Keratinocyte (primary cell): ENCODE results near the gene FOXA1. TPM values are rescaled to one million over a fixed set of nuclear protein-coding genes. Genes with fewer than 3 reads are reported as not detected.
"Not testable (repeated sequence)": the region's sequence is repeated elsewhere in the genome, so short reads cannot be mapped to it uniquely, and the experiment has no call there.

ENCODE experiments used
- DNase-seq: peaks from one replicate; pipeline ENCODE4 v3.0.0-alpha.2; 2011; ENCODE audit warnings: low read depth, missing footprints, low spot score
- FAIRE-seq: peaks from 2 replicates; lab custom pipeline; 2011; peaks lifted over from hg19 to GRCh38; lab: Jason Lieb, UNC
- H2AFZ ChIP-seq: 2 replicates; pipeline ENCODE4 v1.6.0; 2012; ENCODE audit warnings: low read length, control low read depth, inconsistent platforms; ENCODE audit not compliant: control insufficient read depth
- H3K27ac ChIP-seq: 2 replicates; pipeline ENCODE4 v1.5.1; 2011; ENCODE audit warnings: low read length; ENCODE audit not compliant: control insufficient read depth, insufficient read depth
- H3K27me3 ChIP-seq: 3 replicates; pipeline ENCODE4 v1.6.0; 2011; ENCODE audit warnings: low read length; ENCODE audit not compliant: control insufficient read depth, insufficient read depth; ENCODE audit errors: extremely low read depth
- H3K36me3 ChIP-seq, 2 experiments: 2 replicates in 1 of 2; 3 replicates in 1 of 2; pipeline ENCODE4 v1.5.1; 2011; ENCODE audit warnings: low read length in 2 of 2, mild to moderate bottlenecking in 1 of 2; ENCODE audit not compliant: control insufficient read depth in 2 of 2, insufficient read depth in 2 of 2; ENCODE audit errors: extremely low read depth in 1 of 2
- H3K4me1 ChIP-seq: 3 replicates; pipeline ENCODE4 v1.5.1; 2011; ENCODE audit warnings: low read length; ENCODE audit not compliant: control insufficient read depth, insufficient read depth; ENCODE audit errors: extremely low read depth
- H3K4me2 ChIP-seq: 3 replicates; pipeline ENCODE4 v1.6.0; 2011; ENCODE audit warnings: low read depth, low read length; ENCODE audit not compliant: control insufficient read depth, insufficient read depth; ENCODE audit errors: extremely low read depth
- H3K4me3 ChIP-seq, 3 experiments: fragments of 200-600 bp in 1 of 3; sonication (generic) in 1 of 3; 2 replicates in 2 of 3; 3 replicates in 1 of 3; pipeline ENCODE4 v1.5.1; 2011 to 2016; ENCODE audit warnings: low read length in 3 of 3, mild to moderate bottlenecking in 3 of 3, control low read depth in 2 of 3, inconsistent platforms in 1 of 3, low read depth in 1 of 3, mixed read lengths in 1 of 3, mixed run types in 1 of 3, moderate library complexity in 1 of 3; ENCODE audit not compliant: control insufficient read depth in 2 of 3, insufficient read depth in 2 of 3; ENCODE audit errors: extremely low read depth in 1 of 3
- H3K79me2 ChIP-seq: 2 replicates; pipeline ENCODE4 v1.6.0; 2012; ENCODE audit warnings: low read length; ENCODE audit not compliant: control insufficient read depth, insufficient read depth
- H3K9ac ChIP-seq: 3 replicates; pipeline ENCODE4 v1.6.0; 2011; ENCODE audit warnings: low read length; ENCODE audit not compliant: control insufficient read depth, insufficient read depth; ENCODE audit errors: extremely low read depth
- H3K9me1 ChIP-seq: 3 replicates; pipeline ENCODE4 v1.6.0; 2011; ENCODE audit warnings: low read length; ENCODE audit not compliant: control insufficient read depth, insufficient read depth; ENCODE audit errors: extremely low read depth
- H3K9me3 ChIP-seq: 2 replicates; pipeline ENCODE4 v1.5.1; 2012; ENCODE audit warnings: low read depth, low read length; ENCODE audit not compliant: control insufficient read depth
- H4K20me1 ChIP-seq: 3 replicates; pipeline ENCODE4 v1.6.0; 2011; ENCODE audit warnings: low read length; ENCODE audit not compliant: control insufficient read depth, insufficient read depth; ENCODE audit errors: extremely low read depth
- CTCF ChIP-seq, 3 experiments: IDR thresholded peaks in 1 of 3; conservative IDR thresholded peaks in 1 of 3; optimal IDR thresholded peaks in 1 of 3; 2 replicates in 2 of 3; 3 replicates in 1 of 3; pipeline versions ENCODE3 to v1.5.1; 2011; ENCODE audit warnings: low read length in 3 of 3, mild to moderate bottlenecking in 3 of 3, moderate library complexity in 2 of 3, control low read depth in 1 of 3, inconsistent platforms in 1 of 3; ENCODE audit not compliant: insufficient read depth in 2 of 3; ENCODE audit errors: extremely low read depth in 1 of 3
- EZH2 ChIP-seq: IDR thresholded peaks from one replicate; pipeline ENCODE4 v1.6.1; 2012; ENCODE audit warnings: inconsistent platforms, mild to moderate bottlenecking, low read length, moderate library complexity
- dilution Hi-C: fragments of 300-500 bp; cut with MboI; formaldehyde crosslinking; loops from one replicate; pipeline ENCODE4 v1.7.0; 2020; ENCODE audit warnings: low sequenced_read_pairs; ENCODE audit not compliant: extremely low pct_ligation_motif_present
- polyA plus RNA-seq, 5 experiments: library from polyadenylated mRNA; depleted of rRNA in 3 of 5; stranded (reverse) in 3 of 5; stranded (forward) in 1 of 5; unstranded in 1 of 5; fragments of >200 nt; gene quantifications; 1 replicate in 1 of 5; 2 replicates in 3 of 5; 3 replicates in 1 of 5; pipeline versions ENCODE4 v1.2.1 to v1.2.3, GENCODE V29; 2011 to 2012; ENCODE audit warnings: missing spikeins in 2 of 5, low read depth in 1 of 5, low replicate concordance in 1 of 5

The FOXA1 gene
- polyA plus RNA-seq, 1 donor (not counting 4 experiments of a cell fraction or from before 2014, with no cell fraction given), result 0.85 TPM

- Histone ChIP-seq H3K27ac (no peak overlapping the region), H2AFZ (no peak overlapping the region), H3K9me3 (no peaks in the 10 kb centered on the region), H3K36me3 (no peaks in the 10 kb centered on the region), H3K27me3 (no peaks in the 10 kb centered on the region), H3K4me3 (no peak overlapping the region), H3K79me2 (no peaks in the 10 kb centered on the region), H3K4me1 (no peaks in the 10 kb centered on the region), H4K20me1 (no peaks in the 10 kb centered on the region), H3K9ac (no peak overlapping the region), H3K4me2 (no peak overlapping the region), H3K9me1 (no peaks in the 10 kb centered on the region)
- DNase-seq (no peak), FAIRE-seq (peak; percentile 39)
- no peak for TF ChIP-seq CTCF (optimal IDR thresholded peaks at IDR 0.05 in 1 of 3, IDR thresholded peaks at IDR 0.05 in 1 of 3, conservative IDR thresholded peaks at IDR 0.05 in 1 of 3; ENCODE audit: extremely low read depth in 1 of 3, insufficient read depth in 2 of 3, low read length in 3 of 3)
- TF ChIP-seq EZH2, result no peak
- dilution Hi-C loops, result no loop called here
Measured at GRCh38 chr14:37559386-37559785, 35.7 kb downstream of the FOXA1 start.

- FAIRE-seq (no peak), DNase-seq (no peak)
- H3K27me3 ChIP-seq, result no peaks in the 10 kb centered on the region
- no peaks in the 10 kb centered on the region for H3K4me1 ChIP-seq
- H2AFZ ChIP-seq, result no peak overlapping the region
- no peaks in the 10 kb centered on the region for H3K9me1 ChIP-seq
- TF ChIP-seq EZH2, result no peak
- no peak for TF ChIP-seq CTCF (optimal IDR thresholded peaks at IDR 0.05 in 1 of 3, IDR thresholded peaks at IDR 0.05 in 1 of 3, conservative IDR thresholded peaks at IDR 0.05 in 1 of 3; ENCODE audit: extremely low read depth in 1 of 3, insufficient read depth in 2 of 3, low read length in 3 of 3)
- H3K79me2 ChIP-seq, result no peaks in the 10 kb centered on the region
- no peak overlapping the region for H3K4me2 ChIP-seq
- no peaks in the 10 kb centered on the region for H3K9me3 ChIP-seq
- no peak overlapping the region for H3K27ac ChIP-seq
- no peaks in the 10 kb centered on the region for H3K36me3 ChIP-seq
- dilution Hi-C loops, result no loop called here
- H3K4me3 ChIP-seq, result no peak overlapping the region
- no peak overlapping the region for H3K9ac ChIP-seq
- no peaks in the 10 kb centered on the region for H4K20me1 ChIP-seq
Measured at GRCh38 chr14:37558740-37559139, 36.3 kb downstream of the FOXA1 start.

- H3K9me1 ChIP-seq, H3K4me2 ChIP-seq, H3K4me1 ChIP-seq, DNase-seq, H3K36me3 ChIP-seq, H3K9ac ChIP-seq, FAIRE-seq, H3K27me3 ChIP-seq, H3K9me3 ChIP-seq, dilution Hi-C loops, H3K79me2 ChIP-seq, H2AFZ ChIP-seq, H3K4me3 ChIP-seq, H3K27ac ChIP-seq, H4K20me1 ChIP-seq: not testable (repeated sequence)
Measured at GRCh38 chr14:37555596-37555995, 39.5 kb downstream of the FOXA1 start.
